Mesothelial cell of epicardium (in vitro differentiated cells): ENCODE data around the gene SLC26A1. TPM values are rescaled to one million over a fixed set of nuclear protein-coding genes. Genes with fewer than 3 reads are reported as not detected.

Source experiments
- DNase-seq, 2 experiments: peaks; one replicate each; pipeline ENCODE4 v3.0.0; 2021; ENCODE audit warnings: low spot score in 2 of 2; ENCODE audit not compliant: unreplicated experiment in 2 of 2
- H3K27ac Mint-ChIP-seq: 2 replicates; pipeline ENCODE4 v1.8.0; 2021; ENCODE audit warnings: mixed read lengths
- H3K27me3 Mint-ChIP-seq: 2 replicates; pipeline ENCODE4 v1.8.0; 2021; ENCODE audit warnings: low read depth, mixed read lengths
- H3K36me3 Mint-ChIP-seq: 2 replicates; pipeline ENCODE4 v1.8.0; 2021; ENCODE audit warnings: mixed read lengths
- H3K4me1 Mint-ChIP-seq: 2 replicates; pipeline ENCODE4 v1.8.0; 2021; ENCODE audit warnings: mixed read lengths
- H3K4me3 Mint-ChIP-seq: 2 replicates; pipeline ENCODE4 v1.8.0; 2021; ENCODE audit warnings: mild to moderate bottlenecking, moderate library complexity, mixed read lengths
- H3K9me3 Mint-ChIP-seq: 2 replicates; pipeline ENCODE4 v1.8.0; 2021; ENCODE audit warnings: mixed read lengths
- total RNA-seq: library from RNA; stranded (reverse); gene quantifications from 3 replicates; pipeline ENCODE4 v1.2.1, GENCODE V29; 2021
- TF ChIP-seq, protein P1 (sequence below): fragments of 200-600 bp; sonication (generic); IDR thresholded peaks from one replicate; pipeline ENCODE4 v1.5.0; 2021; ENCODE audit warnings: antibody characterized with exemption; ENCODE audit not compliant: unreplicated experiment

Gene SLC26A1
- total RNA-seq, 1 donor from 2014 or later = 0.63 TPM

DNA sequence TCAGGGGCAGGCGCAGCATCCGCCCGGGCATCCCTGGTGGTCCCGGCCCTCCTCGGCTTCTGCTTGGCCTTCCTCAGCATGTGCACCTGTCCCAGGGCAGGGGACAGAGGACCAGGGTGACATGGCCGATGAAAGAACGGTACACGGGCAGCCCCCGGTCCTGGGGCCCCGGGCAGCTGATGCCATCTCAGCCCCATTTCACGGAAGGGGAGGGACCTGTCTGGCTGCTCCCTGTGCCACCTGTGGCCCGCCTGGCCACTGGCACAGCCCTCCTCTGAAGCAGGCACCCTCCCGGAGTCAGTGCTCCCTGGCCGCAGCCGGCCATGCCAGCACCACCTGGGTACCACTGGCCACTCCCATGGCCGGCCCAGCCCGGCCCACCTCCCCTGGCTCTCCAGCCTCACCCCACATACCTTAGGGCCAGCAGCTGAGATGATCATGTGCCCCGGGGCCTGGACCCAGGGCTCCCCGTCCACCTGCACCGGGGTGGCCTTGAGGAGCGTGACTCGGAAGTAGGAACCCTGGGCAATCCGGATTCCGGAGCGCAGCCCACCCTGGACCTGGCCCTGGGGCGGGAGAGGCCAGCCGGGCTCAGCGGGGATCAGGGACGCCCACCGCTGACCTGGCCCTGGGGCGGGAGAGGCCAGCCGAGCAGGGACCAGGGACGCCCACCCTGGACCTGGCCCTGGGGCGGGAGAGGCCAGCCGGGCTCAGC, 32.4 kb downstream of the SLC26A1 start:
- Mint-ChIP-seq H3K9me3 (no peaks in the 10 kb centered on the region), H3K27me3 (peaks cover under 1% of the 10 kb centered on the region), H3K36me3 (peaks cover 5% of the 10 kb centered on the region), H3K27ac (no peak overlapping the region), H3K4me3 (no peak overlapping the region), H3K4me1 (no peaks in the 10 kb centered on the region)
- DNase-seq = no peak
- TF ChIP-seq, protein P1, sequence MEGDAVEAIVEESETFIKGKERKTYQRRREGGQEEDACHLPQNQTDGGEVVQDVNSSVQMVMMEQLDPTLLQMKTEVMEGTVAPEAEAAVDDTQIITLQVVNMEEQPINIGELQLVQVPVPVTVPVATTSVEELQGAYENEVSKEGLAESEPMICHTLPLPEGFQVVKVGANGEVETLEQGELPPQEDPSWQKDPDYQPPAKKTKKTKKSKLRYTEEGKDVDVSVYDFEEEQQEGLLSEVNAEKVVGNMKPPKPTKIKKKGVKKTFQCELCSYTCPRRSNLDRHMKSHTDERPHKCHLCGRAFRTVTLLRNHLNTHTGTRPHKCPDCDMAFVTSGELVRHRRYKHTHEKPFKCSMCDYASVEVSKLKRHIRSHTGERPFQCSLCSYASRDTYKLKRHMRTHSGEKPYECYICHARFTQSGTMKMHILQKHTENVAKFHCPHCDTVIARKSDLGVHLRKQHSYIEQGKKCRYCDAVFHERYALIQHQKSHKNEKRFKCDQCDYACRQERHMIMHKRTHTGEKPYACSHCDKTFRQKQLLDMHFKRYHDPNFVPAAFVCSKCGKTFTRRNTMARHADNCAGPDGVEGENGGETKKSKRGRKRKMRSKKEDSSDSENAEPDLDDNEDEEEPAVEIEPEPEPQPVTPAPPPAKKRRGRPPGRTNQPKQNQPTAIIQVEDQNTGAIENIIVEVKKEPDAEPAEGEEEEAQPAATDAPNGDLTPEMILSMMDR = no peak

DNA sequence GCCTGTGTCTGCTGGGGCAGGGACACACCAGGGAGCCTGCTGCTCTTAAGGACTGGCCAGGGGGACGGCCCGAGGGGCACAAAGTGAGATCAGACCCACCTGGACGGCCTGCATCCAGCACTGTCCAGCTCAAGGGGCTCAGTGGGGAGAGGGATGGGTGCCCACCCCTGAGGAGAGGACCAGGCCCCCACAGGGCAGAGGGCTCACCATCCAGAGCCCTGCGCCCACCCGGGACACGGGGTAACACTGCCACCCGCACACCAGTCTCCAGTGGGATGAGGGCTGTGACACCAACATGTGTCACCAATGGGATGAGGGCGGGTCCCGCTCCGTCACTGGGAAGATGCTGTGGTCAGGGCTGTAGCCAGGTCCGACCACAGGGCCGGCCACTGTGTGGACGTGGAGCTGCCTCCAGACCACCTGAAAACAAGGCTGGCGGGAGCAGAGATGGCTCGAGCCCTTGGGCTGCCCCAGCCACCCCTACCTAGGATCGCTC, 33.0 kb downstream of the SLC26A1 start:
- DNase-seq = no peak
- peaks cover 5% of the 10 kb centered on the region for H3K36me3 Mint-ChIP-seq
- TF ChIP-seq, protein P1 = no peak
- no peak overlapping the region for H3K4me3 Mint-ChIP-seq
- H3K9me3 Mint-ChIP-seq = no peaks in the 10 kb centered on the region
- no peak overlapping the region for H3K27ac Mint-ChIP-seq
- no peaks in the 10 kb centered on the region for H3K27me3 Mint-ChIP-seq
- H3K4me1 Mint-ChIP-seq = no peaks in the 10 kb centered on the region

DNA sequence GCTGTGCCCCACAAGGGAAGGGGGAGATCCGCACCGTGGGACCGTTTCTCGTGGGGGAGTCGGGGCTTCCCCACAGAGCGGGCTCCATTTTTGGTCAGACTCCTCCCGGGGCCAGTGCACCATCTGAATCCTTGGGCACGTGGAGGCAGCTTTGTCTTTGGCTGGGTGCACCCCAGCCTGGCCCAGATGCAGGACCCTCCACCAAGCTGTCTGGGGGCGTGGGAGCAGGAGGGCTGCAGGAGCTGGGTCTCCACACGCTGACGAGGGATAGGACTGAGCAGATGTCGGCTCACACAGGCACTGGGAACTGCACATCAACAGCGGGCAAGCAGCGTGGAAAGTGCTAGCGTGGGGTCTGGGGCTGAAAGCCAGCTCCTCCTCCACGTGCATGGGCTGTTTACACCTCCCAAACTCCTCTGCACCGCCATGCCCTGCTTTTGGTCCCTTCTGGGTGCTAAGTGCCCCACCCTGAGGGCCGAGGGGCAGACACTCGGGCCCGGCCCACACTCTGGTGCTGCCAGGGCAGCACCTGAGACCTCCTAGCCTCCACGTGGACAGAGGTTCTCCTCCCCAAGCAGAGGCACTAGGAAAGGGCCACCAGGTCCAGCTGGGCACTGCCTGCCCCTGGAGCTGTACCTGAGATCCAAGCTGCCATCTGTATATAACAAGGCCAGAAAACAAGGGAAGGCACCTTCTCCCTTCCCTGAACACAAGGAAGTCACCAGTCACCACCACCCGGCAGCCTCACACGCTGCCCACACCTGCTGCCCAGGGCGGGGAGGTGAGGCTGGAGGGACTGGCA, 33.7 kb downstream of the SLC26A1 start:
- TF ChIP-seq, protein P1 = no peak
- H3K27me3 Mint-ChIP-seq = no peaks in the 10 kb centered on the region
- H3K4me3 Mint-ChIP-seq = no peak overlapping the region
- peaks cover 9% of the 10 kb centered on the region for H3K36me3 Mint-ChIP-seq
- no peaks in the 10 kb centered on the region for H3K9me3 Mint-ChIP-seq
- no peak for DNase-seq
- no peak overlapping the region for H3K27ac Mint-ChIP-seq
- no peaks in the 10 kb centered on the region for H3K4me1 Mint-ChIP-seq

DNA sequence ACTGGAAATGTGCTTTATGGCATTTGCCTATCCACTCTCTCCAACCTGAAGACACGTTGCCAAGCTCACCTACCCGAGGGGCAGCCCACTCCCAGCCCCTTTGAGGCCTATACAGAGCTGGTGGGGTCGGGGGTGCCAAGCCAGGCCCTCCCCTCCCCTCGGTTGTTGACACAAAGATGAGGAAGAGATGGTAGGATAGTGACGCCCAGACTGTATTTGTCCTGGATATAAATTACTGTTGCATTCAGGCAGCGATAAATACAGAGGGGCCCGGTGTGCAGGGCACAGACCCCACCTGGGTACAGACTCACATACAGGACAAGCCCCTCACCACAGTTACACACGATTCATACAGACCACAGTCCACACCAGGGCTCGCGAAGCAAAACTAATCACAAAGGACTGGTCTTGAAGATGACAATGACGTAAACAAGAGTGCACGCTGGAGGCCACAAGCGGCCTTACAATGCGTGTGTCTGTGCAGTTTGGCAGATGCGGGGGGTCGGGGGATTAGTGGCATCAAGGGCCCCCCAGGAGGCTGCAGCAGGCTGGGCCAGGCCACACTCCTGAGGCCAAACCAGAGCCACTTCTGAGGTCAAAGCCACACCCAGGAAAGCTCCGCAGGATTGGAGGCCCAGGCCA, 34.4 kb downstream of the SLC26A1 start:
- H3K4me3 Mint-ChIP-seq = no peak overlapping the region

DNA sequence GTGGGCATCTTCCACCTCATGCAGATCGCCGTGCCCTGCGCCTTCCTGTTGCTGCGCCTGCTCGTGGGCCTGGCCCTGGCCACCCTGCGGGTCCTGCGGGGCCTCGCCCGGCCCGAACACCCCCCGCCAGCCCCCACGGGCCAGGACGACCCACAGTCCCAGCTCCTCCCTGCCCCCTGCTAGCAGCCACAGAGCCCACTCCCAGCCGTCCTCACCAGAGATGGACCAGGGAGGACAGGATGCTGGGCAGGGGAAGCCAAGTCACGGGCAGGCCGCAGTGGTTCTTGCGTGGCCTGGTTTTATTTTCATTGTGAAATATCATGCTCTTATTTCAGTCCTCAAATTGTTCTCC, 34.9 kb downstream of the SLC26A1 start:
- Mint-ChIP-seq H3K9me3 (no peaks in the 10 kb centered on the region), H3K27me3 (no peaks in the 10 kb centered on the region), H3K4me3 (no peak overlapping the region), H3K4me1 (no peaks in the 10 kb centered on the region), H3K36me3 (peaks cover 12% of the 10 kb centered on the region), H3K27ac (no peak overlapping the region)
- DNase-seq = no peak
- TF ChIP-seq, protein P1 = no peak

More for the DNA sequence above, 34.4 kb downstream of the SLC26A1 start:
- Mint-ChIP-seq H3K4me1 (no peaks in the 10 kb centered on the region), H3K9me3 (no peaks in the 10 kb centered on the region), H3K36me3 (peaks cover 12% of the 10 kb centered on the region), H3K27me3 (no peaks in the 10 kb centered on the region), H3K27ac (no peak overlapping the region)
- no peak for DNase-seq
- TF ChIP-seq, protein P1 = no peak
